ENCODE data around the gene ZACN. TPM values are rescaled to one million over a fixed set of nuclear protein-coding genes. Genes with fewer than 3 reads are reported as not detected.

Gene ZACN
- total RNA-seq, 1 experiment from 2014 or later = 0.09 TPM

DNA sequence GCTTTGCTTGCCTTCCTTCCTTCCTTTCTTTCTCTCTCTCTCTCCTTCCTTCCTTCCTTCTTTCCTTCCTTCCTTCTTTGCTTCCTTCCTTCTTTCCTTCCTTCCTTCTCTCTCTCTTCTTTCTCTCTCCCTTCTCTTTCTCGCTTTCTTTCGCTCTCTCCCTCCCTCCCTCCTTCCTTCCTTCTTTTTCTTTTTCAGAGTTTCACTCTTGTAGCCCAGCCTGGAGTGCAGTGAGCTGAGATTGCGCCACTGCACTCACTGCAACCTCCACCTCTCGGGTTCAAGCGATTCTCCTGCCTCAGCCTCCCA lies 44.2 kb downstream of the ZACN start:
- no peak overlapping the region for H3K4me2 ChIP-seq (ENCODE audit: insufficient read depth, insufficient read length, low read length)
- H3K27me3 Mint-ChIP-seq (ENCODE audit: low read depth) = peaks cover 10% of the 10 kb centered on the region

More for the DNA sequence above, 44.2 kb downstream of the ZACN start:
- H3K4me1 Mint-ChIP-seq = peaks cover 39 to 40% of the 10 kb centered on the region in 2 experiments
- H3K9ac ChIP-seq (ENCODE audit: extremely low read depth, insufficient read length, low read length) = no peak overlapping the region
- TF ChIP-seq CTCF (conservative IDR thresholded peaks at IDR 0.05) = no peak
- peaks cover 0 to 2% of the 10 kb centered on the region in 2 experiments; a peak in 1 of 5 replicates for H3K9me3 Mint-ChIP-seq
- H3K79me2 ChIP-seq (ENCODE audit: insufficient read depth, low read length) = no peaks in the 10 kb centered on the region
- no peak overlapping the region for H2BK120ac ChIP-seq (ENCODE audit: low read depth, low read length, poor library complexity, severe bottlenecking)
- no peak overlapping the region for H3K14ac ChIP-seq (ENCODE audit: insufficient read depth, low read length)
- H3K9me3 ChIP-seq (ENCODE audit: control insufficient read depth, low read depth, low read length) = no peaks in the 10 kb centered on the region
- H3K18ac ChIP-seq (ENCODE audit: insufficient read length, low read depth, low read length) = no peak overlapping the region
- H3K79me1 ChIP-seq (ENCODE audit: insufficient read depth, low read depth, low read length, poor library complexity, severe bottlenecking) = no peaks in the 10 kb centered on the region
- H3K4me3 Mint-ChIP-seq = no peak overlapping the region
- H3K4ac ChIP-seq (ENCODE audit: low read depth, low read length) = no peak overlapping the region
- no peak overlapping the region for H3K27ac ChIP-seq (ENCODE audit: insufficient read length, low read depth, low read length)
- H2AFZ ChIP-seq (ENCODE audit: low read length) = no peak overlapping the region
- H3K23ac ChIP-seq (ENCODE audit: insufficient read length, low read depth, low read length) = no peak overlapping the region
- H3T11ph ChIP-seq (ENCODE audit: low read length) = no peak overlapping the region
- H3K36me3 Mint-ChIP-seq (ENCODE audit: insufficient read depth in 1 of 3, low read depth in 3 of 3) = no peaks in the 10 kb centered on the region
- H2AK5ac ChIP-seq (ENCODE audit: insufficient read length, low read length) = no peak overlapping the region
- H3K4me1 ChIP-seq (ENCODE audit: insufficient read depth, low read length) = no peaks in the 10 kb centered on the region; the same call in 1 of the 2 replicates
- no peak overlapping the region for H4K8ac ChIP-seq (replicated peaks; ENCODE audit: insufficient read length, low read depth, low read length)
- no peaks in the 10 kb centered on the region for H3K27me3 ChIP-seq (ENCODE audit: insufficient read depth, low read length)
- H2BK12ac ChIP-seq (ENCODE audit: insufficient read length, low read depth, low read length) = no peak overlapping the region
- no peak overlapping the region for H3K56ac ChIP-seq (ENCODE audit: insufficient read length, low read depth, low read length)
- H4K20me1 ChIP-seq (ENCODE audit: control insufficient read depth, insufficient read depth, insufficient read length) = no peaks in the 10 kb centered on the region
- H4K5ac ChIP-seq (ENCODE audit: insufficient read length, low read depth, low read length) = no peak overlapping the region
- H3K23me2 ChIP-seq (ENCODE audit: insufficient read length, low read depth, low read length, poor library complexity, severe bottlenecking) = no peaks in the 10 kb centered on the region
- H2BK20ac ChIP-seq (ENCODE audit: low read depth, low read length, poor library complexity, severe bottlenecking) = no peak overlapping the region
- whole genome bisulfite sequencing (ENCODE audit: extremely low coverage, insufficient read length, low lambda C conversion rate) = no CpG with 5 or more reads among the region's 5 CpGs
- no peak overlapping the region for H3K27ac Mint-ChIP-seq
- H2BK15ac ChIP-seq (ENCODE audit: low read depth, low read length) = no peak overlapping the region
- H2BK5ac ChIP-seq (ENCODE audit: insufficient read length, low read length) = no peak overlapping the region
- DNase-seq = no peak
- H4K91ac ChIP-seq (ENCODE audit: insufficient read length, low read depth, low read length) = no peak overlapping the region
